ENCODE data around the gene SELENBP1.

The SELENBP1 gene

DNA sequence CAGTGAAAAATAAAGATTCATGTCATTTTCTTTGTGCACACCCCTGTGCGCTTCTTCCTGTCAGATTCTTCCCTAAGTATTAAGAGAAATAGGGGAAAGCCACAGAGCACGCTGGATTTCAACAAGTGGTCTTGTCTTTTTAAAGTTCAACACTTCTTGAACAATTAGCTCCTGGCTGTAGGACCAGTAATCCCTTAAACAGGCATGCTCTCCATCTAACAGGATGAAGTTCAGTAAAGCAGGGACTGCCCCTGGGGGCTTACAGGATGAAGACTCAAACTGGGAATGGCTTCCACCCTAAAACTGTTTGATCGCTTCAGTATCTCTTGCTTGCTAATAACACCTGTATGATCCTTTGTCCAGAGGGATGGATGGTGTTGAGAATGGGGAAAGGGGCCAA is 31.1 kb upstream of the SELENBP1 start:
- DNase-seq (ENCODE audit: low spot score) (no peak), ATAC-seq (ENCODE audit: low read depth) (no peak)
- Histone ChIP-seq H3K27me3 (ENCODE audit: insufficient read depth, poor library complexity, severe bottlenecking) (no peaks in the 10 kb centered on the region), H3K4me1 (ENCODE audit: insufficient read depth, poor library complexity, severe bottlenecking) (peaks cover 3% of the 10 kb centered on the region), H3K4me3 (ENCODE audit: severe bottlenecking) (no peak overlapping the region), H3K36me3 (ENCODE audit: low read depth) (peaks cover 80% of the 10 kb centered on the region), H3K27ac (ENCODE audit: poor library complexity, severe bottlenecking) (no peak overlapping the region), H3K9me3 (ENCODE audit: severe bottlenecking) (no peaks in the 10 kb centered on the region)
- TF ChIP-seq, protein P1, sequence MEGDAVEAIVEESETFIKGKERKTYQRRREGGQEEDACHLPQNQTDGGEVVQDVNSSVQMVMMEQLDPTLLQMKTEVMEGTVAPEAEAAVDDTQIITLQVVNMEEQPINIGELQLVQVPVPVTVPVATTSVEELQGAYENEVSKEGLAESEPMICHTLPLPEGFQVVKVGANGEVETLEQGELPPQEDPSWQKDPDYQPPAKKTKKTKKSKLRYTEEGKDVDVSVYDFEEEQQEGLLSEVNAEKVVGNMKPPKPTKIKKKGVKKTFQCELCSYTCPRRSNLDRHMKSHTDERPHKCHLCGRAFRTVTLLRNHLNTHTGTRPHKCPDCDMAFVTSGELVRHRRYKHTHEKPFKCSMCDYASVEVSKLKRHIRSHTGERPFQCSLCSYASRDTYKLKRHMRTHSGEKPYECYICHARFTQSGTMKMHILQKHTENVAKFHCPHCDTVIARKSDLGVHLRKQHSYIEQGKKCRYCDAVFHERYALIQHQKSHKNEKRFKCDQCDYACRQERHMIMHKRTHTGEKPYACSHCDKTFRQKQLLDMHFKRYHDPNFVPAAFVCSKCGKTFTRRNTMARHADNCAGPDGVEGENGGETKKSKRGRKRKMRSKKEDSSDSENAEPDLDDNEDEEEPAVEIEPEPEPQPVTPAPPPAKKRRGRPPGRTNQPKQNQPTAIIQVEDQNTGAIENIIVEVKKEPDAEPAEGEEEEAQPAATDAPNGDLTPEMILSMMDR (IDR thresholded peaks at IDR 0.05; ENCODE audit: poor library complexity, severe bottlenecking), result no peak

DNA sequence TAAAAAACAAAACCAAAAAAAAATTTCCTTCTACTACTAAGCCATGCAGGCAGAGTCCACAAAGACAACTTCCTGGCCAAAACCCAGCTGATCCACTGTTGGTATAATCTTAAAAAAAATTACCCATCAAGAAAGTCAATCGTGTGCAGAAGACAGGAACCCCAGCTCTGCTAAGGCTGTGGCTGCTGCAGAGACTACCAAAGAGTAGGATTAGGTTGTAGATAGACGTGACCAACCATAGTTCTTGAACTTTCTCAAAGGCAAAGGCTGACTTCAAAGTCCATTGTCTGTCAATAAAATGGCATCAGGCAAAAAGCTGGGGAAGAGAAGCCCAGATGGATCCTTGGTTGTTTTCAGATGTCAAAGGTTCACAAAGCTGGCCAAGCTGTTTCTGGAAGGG is 30.3 kb upstream of the SELENBP1 start:
- H3K36me3 ChIP-seq (ENCODE audit: low read depth), result peaks cover 74% of the 10 kb centered on the region
- TF ChIP-seq, protein P1 (IDR thresholded peaks at IDR 0.05; ENCODE audit: poor library complexity, severe bottlenecking), result no peak
- DNase-seq (ENCODE audit: low spot score) (no peak), ATAC-seq (ENCODE audit: low read depth) (no peak)
- H3K27ac ChIP-seq (ENCODE audit: poor library complexity, severe bottlenecking), result no peak overlapping the region
- no peaks in the 10 kb centered on the region for H3K9me3 ChIP-seq (ENCODE audit: severe bottlenecking)
- peaks cover 3% of the 10 kb centered on the region for H3K4me1 ChIP-seq (ENCODE audit: insufficient read depth, poor library complexity, severe bottlenecking)
- H3K27me3 ChIP-seq (ENCODE audit: insufficient read depth, poor library complexity, severe bottlenecking), result no peaks in the 10 kb centered on the region
- H3K4me3 ChIP-seq (ENCODE audit: severe bottlenecking), result no peak overlapping the region

DNA sequence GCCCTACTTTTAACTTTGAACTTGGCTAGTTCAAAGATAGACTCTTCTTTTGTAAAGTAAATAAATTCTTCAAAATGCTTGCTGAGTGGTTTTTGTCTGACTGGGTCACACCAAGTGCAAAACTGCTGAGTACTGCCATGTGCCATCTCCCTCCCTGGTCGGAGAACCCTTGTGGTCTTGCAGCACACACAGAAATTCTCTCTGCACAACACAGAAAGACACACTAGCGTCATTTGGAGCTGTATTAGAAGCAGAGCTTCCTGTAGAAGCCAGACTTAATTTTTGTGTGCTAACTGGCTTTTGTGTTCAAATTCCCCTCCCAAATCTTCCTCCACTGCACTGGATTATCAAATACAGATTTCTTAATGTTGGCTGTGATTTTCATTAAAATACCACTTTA is 29.4 kb upstream of the SELENBP1 start:
- no peak overlapping the region for H3K27ac ChIP-seq (ENCODE audit: poor library complexity, severe bottlenecking)
- TF ChIP-seq, protein P1 (IDR thresholded peaks at IDR 0.05; ENCODE audit: poor library complexity, severe bottlenecking), result no peak
- no peaks in the 10 kb centered on the region for H3K27me3 ChIP-seq (ENCODE audit: insufficient read depth, poor library complexity, severe bottlenecking)
- H3K4me1 ChIP-seq (ENCODE audit: insufficient read depth, poor library complexity, severe bottlenecking), result peaks cover 3% of the 10 kb centered on the region
- ATAC-seq (ENCODE audit: low read depth) (no peak), DNase-seq (ENCODE audit: low spot score) (no peak)
- no peak overlapping the region for H3K4me3 ChIP-seq (ENCODE audit: severe bottlenecking)
- H3K9me3 ChIP-seq (ENCODE audit: severe bottlenecking), result no peaks in the 10 kb centered on the region
- peaks cover 65% of the 10 kb centered on the region for H3K36me3 ChIP-seq (ENCODE audit: low read depth)

DNA sequence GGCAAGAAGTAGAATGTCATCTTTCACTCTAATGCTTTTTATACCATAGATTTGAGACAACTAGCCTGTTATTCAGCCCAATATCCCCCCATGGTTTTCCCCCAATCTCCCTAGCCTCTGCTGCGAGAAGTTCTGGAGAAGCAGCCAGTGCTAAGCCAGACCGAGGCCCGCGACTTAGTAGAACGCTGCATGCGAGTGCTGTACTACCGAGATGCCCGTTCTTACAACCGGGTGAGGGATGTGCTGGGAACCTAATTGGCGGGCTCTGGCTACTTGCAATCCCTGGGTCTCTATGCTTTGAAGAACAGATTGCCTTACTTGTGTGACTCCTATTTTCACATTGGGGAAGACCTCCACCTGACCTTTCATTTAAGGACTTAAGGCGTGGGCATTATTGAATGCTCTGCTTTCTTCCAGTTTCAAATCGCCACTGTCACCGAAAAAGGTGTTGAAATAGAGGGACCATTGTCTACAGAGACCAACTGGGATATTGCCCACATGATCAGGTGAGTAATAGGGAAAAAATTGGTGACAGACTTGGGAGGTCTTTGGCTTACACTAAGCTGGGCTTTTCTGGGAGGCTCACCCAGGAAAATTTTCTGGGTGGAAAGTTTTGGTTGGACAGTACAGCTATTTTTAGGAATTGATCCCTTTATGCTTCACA is 28.8 kb upstream of the SELENBP1 start:
- ATAC-seq (ENCODE audit: low read depth) (no peak), DNase-seq (ENCODE audit: low spot score) (no peak)
- Histone ChIP-seq H3K9me3 (ENCODE audit: severe bottlenecking) (no peaks in the 10 kb centered on the region), H3K27ac (ENCODE audit: poor library complexity, severe bottlenecking) (no peak overlapping the region), H3K4me3 (ENCODE audit: severe bottlenecking) (no peak overlapping the region), H3K36me3 (ENCODE audit: low read depth) (peaks cover 59% of the 10 kb centered on the region), H3K4me1 (ENCODE audit: insufficient read depth, poor library complexity, severe bottlenecking) (peaks cover 3% of the 10 kb centered on the region), H3K27me3 (ENCODE audit: insufficient read depth, poor library complexity, severe bottlenecking) (no peaks in the 10 kb centered on the region)
- TF ChIP-seq, protein P1 (IDR thresholded peaks at IDR 0.05; ENCODE audit: poor library complexity, severe bottlenecking), result no peak

Measured in RWPE2 (cell line).